DOHH2 (cell line): ENCODE measurements around the gene S100A4.

ENCODE experiments used
- H3F3A ChIP-seq: fragments of 200-600 bp; sonication (generic), shearing (Covaris generic); 2 replicates; pipeline ENCODE4 v1.6.0; 2016; ENCODE audit warnings: antibody characterized with exemption, mild to moderate bottlenecking; ENCODE audit not compliant: control insufficient read depth, insufficient read depth
- H3K27ac ChIP-seq: fragments of 200-600 bp; sonication (generic); 2 replicates; pipeline ENCODE4 v1.5.1; 2014; ENCODE audit warnings: low read depth, mild to moderate bottlenecking, low read length, moderate library complexity
- H3K27me3 ChIP-seq: fragments of 200-600 bp; sonication (generic); 2 replicates; pipeline ENCODE4 v1.6.1; 2014; ENCODE audit warnings: mild to moderate bottlenecking, low read length, mixed read lengths; ENCODE audit not compliant: control insufficient read depth
- H3K36me3 ChIP-seq: fragments of 200-600 bp; sonication (generic); 2 replicates; pipeline ENCODE4 v1.6.1; 2014; ENCODE audit warnings: mild to moderate bottlenecking, low read length, moderate library complexity, mixed read lengths; ENCODE audit not compliant: control insufficient read depth
- H3K4me1 ChIP-seq: fragments of 200-600 bp; sonication (generic); 2 replicates; pipeline ENCODE4 v1.6.1; 2014; ENCODE audit warnings: mild to moderate bottlenecking, low read length, mixed read lengths; ENCODE audit not compliant: control insufficient read depth
- H3K4me2 ChIP-seq: fragments of 200-600 bp; sonication (generic); 2 replicates; pipeline ENCODE4 v1.6.0; 2014; ENCODE audit warnings: mild to moderate bottlenecking, low read length, moderate library complexity
- H3K4me3 ChIP-seq: fragments of 200-600 bp; sonication (generic); 2 replicates; pipeline ENCODE4 v1.5.1; 2014; ENCODE audit warnings: mild to moderate bottlenecking, low read length, mixed read lengths
- H3K79me2 ChIP-seq: fragments of 200-600 bp; sonication (generic); 2 replicates; pipeline ENCODE4 v1.6.1; 2014; ENCODE audit warnings: mild to moderate bottlenecking, low read length, mixed read lengths; ENCODE audit not compliant: control insufficient read depth
- H3K9me2 ChIP-seq: fragments of 200-600 bp; sonication (generic); replicated peaks from 2 replicates; pipeline ENCODE4 v1.6.1; 2014; ENCODE audit warnings: mild to moderate bottlenecking, low read length, mixed read lengths; ENCODE audit not compliant: control insufficient read depth
- H3K9me3 ChIP-seq: fragments of 200-600 bp; sonication (generic); 2 replicates; pipeline ENCODE4 v1.6.1; 2014; ENCODE audit warnings: antibody characterized with exemption, low read length, mixed read lengths; ENCODE audit not compliant: control insufficient read depth, insufficient read depth
- H4K20me1 ChIP-seq: fragments of 200-600 bp; sonication (generic); 2 replicates; pipeline ENCODE4 v1.6.0; 2014; ENCODE audit warnings: low read depth, mild to moderate bottlenecking, antibody characterized with exemption, low read length, moderate library complexity; ENCODE audit not compliant: control insufficient read depth, insufficient read depth
- EZH2phosphoT487 ChIP-seq: fragments of 200-600 bp; sonication (generic); IDR thresholded peaks from 2 replicates; pipeline ENCODE4 v1.6.1; 2017; ENCODE audit warnings: borderline replicate concordance, mild to moderate bottlenecking, antibody characterized with exemption, low read length, moderate library complexity, mixed read lengths
- TF ChIP-seq, protein P1 (sequence below): fragments of 200-600 bp; sonication (generic); IDR thresholded peaks from one replicate; pipeline ENCODE4 v1.5.1; 2014; ENCODE audit warnings: antibody characterized with exemption, mild to moderate bottlenecking, low read depth, low read length; ENCODE audit not compliant: poor library complexity, severe bottlenecking

The S100A4 gene

DNA sequence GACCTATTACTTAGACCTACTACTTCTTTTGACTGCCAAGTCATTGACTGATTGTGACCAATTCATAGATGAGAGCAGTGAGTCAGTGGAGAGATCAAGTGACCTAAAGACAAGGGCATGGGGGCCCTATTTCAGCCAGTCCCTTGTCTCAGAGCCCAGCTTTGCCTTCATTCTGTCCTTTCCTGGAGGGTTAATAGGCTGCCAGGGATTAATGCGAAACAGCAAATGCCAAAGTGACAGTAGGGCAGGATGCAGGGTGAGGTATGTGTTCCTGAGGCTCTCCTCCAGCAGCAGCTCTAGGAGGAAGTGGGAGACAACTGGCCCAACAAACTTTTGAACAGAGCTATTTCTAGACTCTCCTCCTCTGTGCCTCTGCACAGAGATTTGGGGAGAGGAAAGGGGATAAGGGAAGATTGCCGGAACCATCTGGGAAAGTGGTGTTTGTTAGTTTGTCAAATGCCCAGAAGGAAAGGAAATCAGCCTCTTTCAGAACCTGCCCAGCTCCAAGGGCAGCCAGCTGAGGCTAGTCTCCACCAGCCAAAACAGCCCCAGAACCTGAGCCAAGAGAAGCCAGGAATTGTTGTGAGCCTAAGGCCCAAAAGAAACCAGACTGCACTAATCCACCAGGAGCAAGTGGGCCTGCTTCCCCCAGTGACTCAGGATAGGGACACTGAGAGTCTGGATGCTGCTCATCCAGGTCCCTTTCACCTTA, 8.4 kb upstream of the S100A4 start:
- Histone ChIP-seq H3K4me3 (no peak overlapping the region), H4K20me1 (no peaks in the 10 kb centered on the region), H3F3A (no peaks in the 10 kb centered on the region), H3K27ac (no peak overlapping the region), H3K27me3 (peaks cover 13% of the 10 kb centered on the region), H3K9me3 (no peaks in the 10 kb centered on the region), H3K36me3 (no peaks in the 10 kb centered on the region), H3K79me2 (no peaks in the 10 kb centered on the region), H3K4me1 (no peaks in the 10 kb centered on the region), H3K9me2 (no peaks in the 10 kb centered on the region), H3K4me2 (no peak overlapping the region)
- TF ChIP-seq, protein P1, sequence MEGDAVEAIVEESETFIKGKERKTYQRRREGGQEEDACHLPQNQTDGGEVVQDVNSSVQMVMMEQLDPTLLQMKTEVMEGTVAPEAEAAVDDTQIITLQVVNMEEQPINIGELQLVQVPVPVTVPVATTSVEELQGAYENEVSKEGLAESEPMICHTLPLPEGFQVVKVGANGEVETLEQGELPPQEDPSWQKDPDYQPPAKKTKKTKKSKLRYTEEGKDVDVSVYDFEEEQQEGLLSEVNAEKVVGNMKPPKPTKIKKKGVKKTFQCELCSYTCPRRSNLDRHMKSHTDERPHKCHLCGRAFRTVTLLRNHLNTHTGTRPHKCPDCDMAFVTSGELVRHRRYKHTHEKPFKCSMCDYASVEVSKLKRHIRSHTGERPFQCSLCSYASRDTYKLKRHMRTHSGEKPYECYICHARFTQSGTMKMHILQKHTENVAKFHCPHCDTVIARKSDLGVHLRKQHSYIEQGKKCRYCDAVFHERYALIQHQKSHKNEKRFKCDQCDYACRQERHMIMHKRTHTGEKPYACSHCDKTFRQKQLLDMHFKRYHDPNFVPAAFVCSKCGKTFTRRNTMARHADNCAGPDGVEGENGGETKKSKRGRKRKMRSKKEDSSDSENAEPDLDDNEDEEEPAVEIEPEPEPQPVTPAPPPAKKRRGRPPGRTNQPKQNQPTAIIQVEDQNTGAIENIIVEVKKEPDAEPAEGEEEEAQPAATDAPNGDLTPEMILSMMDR = no peak
- no peak for TF ChIP-seq EZH2phosphoT487

DNA sequence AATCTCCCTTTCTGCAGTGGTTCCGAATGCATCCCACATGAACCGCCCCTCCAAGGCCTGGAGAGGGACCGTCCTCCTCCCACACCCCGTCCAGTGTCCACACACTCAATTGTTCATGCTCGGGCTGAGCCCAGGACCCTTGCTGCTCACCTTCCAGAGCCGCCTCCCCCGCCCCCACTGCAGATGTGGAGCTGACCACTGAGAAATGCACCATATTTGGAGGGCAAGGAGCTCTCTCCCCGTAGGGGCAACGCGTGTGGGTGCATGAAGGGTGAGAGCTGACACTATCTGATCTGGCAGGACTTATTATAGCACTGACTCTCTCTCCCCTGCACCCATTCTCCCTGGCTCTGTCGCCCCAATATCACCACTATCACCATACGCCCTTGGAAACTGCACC, 7.5 kb upstream of the S100A4 start:
- H3K4me2 ChIP-seq = no peak overlapping the region
- H3K27ac ChIP-seq = no peak overlapping the region
- H3K4me3 ChIP-seq = no peak overlapping the region

DNA sequence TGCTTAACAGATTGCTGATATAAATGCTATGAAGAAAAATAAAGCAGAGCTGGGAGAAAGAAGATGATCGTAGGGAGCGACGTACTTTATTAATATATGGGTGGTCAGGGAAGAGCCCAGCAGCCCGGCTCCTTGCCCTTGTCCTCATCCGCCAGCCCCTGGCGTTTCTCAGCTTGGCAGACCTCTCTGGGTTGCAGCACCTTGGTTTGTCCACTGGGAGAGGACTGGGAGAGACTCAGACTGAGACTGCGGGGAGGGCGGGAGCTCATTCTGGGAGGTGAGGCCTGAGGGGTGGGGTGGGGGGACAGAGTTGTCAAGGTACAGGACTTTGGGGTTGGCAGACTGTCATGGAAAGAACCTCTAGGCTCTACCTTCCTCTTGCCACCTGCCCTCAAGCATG, 6.7 kb upstream of the S100A4 start:
- Histone ChIP-seq H3K4me3 (no peak overlapping the region), H3K36me3 (no peaks in the 10 kb centered on the region), H3K79me2 (no peaks in the 10 kb centered on the region), H3K4me1 (no peaks in the 10 kb centered on the region), H3K9me3 (no peaks in the 10 kb centered on the region), H3K27me3 (peaks cover 29% of the 10 kb centered on the region), H3K4me2 (no peak overlapping the region), H3K9me2 (no peaks in the 10 kb centered on the region), H3K27ac (no peak overlapping the region), H3F3A (no peaks in the 10 kb centered on the region), H4K20me1 (no peaks in the 10 kb centered on the region)
- TF ChIP-seq, protein P1 = no peak
- TF ChIP-seq EZH2phosphoT487 = no peak

More for the DNA sequence above, 7.5 kb upstream of the S100A4 start:
- H3K9me2 ChIP-seq = no peaks in the 10 kb centered on the region
- H3K27me3 ChIP-seq = peaks cover 22% of the 10 kb centered on the region
- TF ChIP-seq EZH2phosphoT487 = no peak
- TF ChIP-seq, protein P1 = no peak
- no peaks in the 10 kb centered on the region for H3F3A ChIP-seq
- no peaks in the 10 kb centered on the region for H3K79me2 ChIP-seq
- H4K20me1 ChIP-seq = no peaks in the 10 kb centered on the region
- H3K36me3 ChIP-seq = no peaks in the 10 kb centered on the region
- no peaks in the 10 kb centered on the region for H3K9me3 ChIP-seq
- no peaks in the 10 kb centered on the region for H3K4me1 ChIP-seq
